Neural cell (in vitro differentiated cells): Measurements from ENCODE around the gene EYS. TPM values are rescaled to one million over a fixed set of nuclear protein-coding genes. Genes with fewer than 3 reads are reported as not detected.

Experiments used
- H2AFZ ChIP-seq: fragments of 200-600, 300-800 bp; sonication (generic), shearing (Covaris generic); 2 replicates; pipeline ENCODE4 v1.6.0; 2014; ENCODE audit warnings: low read depth, mild to moderate bottlenecking, antibody characterized with exemption, low read length, moderate library complexity
- H3F3A ChIP-seq: fragments of 200-600 bp; shearing (Covaris generic); 2 replicates; pipeline ENCODE4 v1.6.1; 2016; ENCODE audit warnings: mild to moderate bottlenecking, moderate library complexity, mixed read lengths, antibody characterized with exemption, low read length; ENCODE audit not compliant: insufficient read depth, poor library complexity, severe bottlenecking
- H3K27ac ChIP-seq: fragments of 200-600, 300-800 bp; sonication (generic), shearing (Covaris generic); 2 replicates; pipeline ENCODE4 v1.5.1; 2014; ENCODE audit warnings: mild to moderate bottlenecking, low read length, moderate library complexity
- H3K27me3 ChIP-seq: fragments of 300-800, 200-600 bp; sonication (generic), shearing (Covaris generic); 2 replicates; pipeline ENCODE4 v1.6.0; 2014; ENCODE audit warnings: mild to moderate bottlenecking, low read depth, low read length, moderate library complexity; ENCODE audit not compliant: insufficient read depth
- H3K36me3 ChIP-seq: fragments of 300-800, 200-600 bp; sonication (generic), shearing (Covaris generic); 2 replicates; pipeline ENCODE4 v1.5.1; 2014; ENCODE audit warnings: mild to moderate bottlenecking, antibody characterized with exemption, low read length, moderate library complexity; ENCODE audit not compliant: insufficient read depth
- H3K4me2 ChIP-seq: fragments of 300-800, 200-600 bp; sonication (generic), shearing (Covaris generic); 2 replicates; pipeline ENCODE4 v1.6.0; 2014; ENCODE audit warnings: mild to moderate bottlenecking, low read length
- H3K4me3 ChIP-seq: fragments of 300-800, 200-600 bp; sonication (generic), shearing (Covaris generic); 2 replicates; pipeline ENCODE4 v1.5.1; 2014; ENCODE audit warnings: mild to moderate bottlenecking, low read length, moderate library complexity
- H3K79me2 ChIP-seq: fragments of 200-600 bp; shearing (Covaris generic); replicated peaks from 2 replicates; pipeline ENCODE4 v1.6.0; 2014; ENCODE audit warnings: mild to moderate bottlenecking, low read length, moderate library complexity; ENCODE audit not compliant: insufficient read depth
- H3K9ac ChIP-seq: fragments of 300-800, 200-600 bp; sonication (generic), shearing (Covaris generic); 2 replicates; pipeline ENCODE4 v1.6.1; 2016; ENCODE audit warnings: mild to moderate bottlenecking, low read length, mixed read lengths
- H3K9me2 ChIP-seq: fragments of 200-600 bp; shearing (Covaris generic); 2 replicates; pipeline ENCODE4 v1.6.1; 2016; ENCODE audit warnings: mild to moderate bottlenecking, low read length, mixed read lengths; ENCODE audit not compliant: insufficient read depth
- H3K9me3 ChIP-seq: fragments of 200-600, 300-800 bp; sonication (generic), shearing (Covaris generic); 2 replicates; pipeline ENCODE4 v1.6.1; 2016; ENCODE audit warnings: mild to moderate bottlenecking, mixed run types, low read length, moderate library complexity, mixed read lengths
- H4K20me1 ChIP-seq: fragments of 200-600 bp; shearing (Covaris generic); 2 replicates; pipeline ENCODE4 v1.6.1; 2016; ENCODE audit warnings: mild to moderate bottlenecking, mixed run types; ENCODE audit not compliant: insufficient read depth
- CTCF ChIP-seq: fragments of 450-650 bp; IDR thresholded peaks from 2 replicates; pipeline ENCODE4 v1.5.1; 2014; ENCODE audit warnings: antibody characterized with exemption, mild to moderate bottlenecking, moderate library complexity; ENCODE audit not compliant: poor library complexity, severe bottlenecking
- EP300 ChIP-seq: fragments of 450-650 bp; conservative IDR thresholded peaks from 2 replicates; pipeline ENCODE4 v1.6.1; 2014; ENCODE audit warnings: antibody characterized with exemption, mild to moderate bottlenecking, moderate library complexity; ENCODE audit not compliant: poor library complexity, severe bottlenecking
- EZH2 ChIP-seq: fragments of 200-600, 300-800 bp; shearing (Covaris generic), sonication (generic); IDR thresholded peaks from 2 replicates; pipeline ENCODE4 v1.6.1; 2014; ENCODE audit warnings: antibody characterized with exemption, low read length, borderline replicate concordance, mild to moderate bottlenecking; ENCODE audit not compliant: insufficient read depth, poor library complexity, severe bottlenecking
- MXI1 ChIP-seq: fragments of 450-650 bp; conservative IDR thresholded peaks from 2 replicates; pipeline ENCODE4 v1.6.1; 2014; ENCODE audit warnings: antibody characterized with exemption, mild to moderate bottlenecking; ENCODE audit not compliant: poor library complexity, severe bottlenecking
- POLR2AphosphoS5 ChIP-seq: IDR thresholded peaks from 2 replicates; pipeline ENCODE4 v1.6.1; 2012
- RAD21 ChIP-seq: fragments of 450-650 bp; conservative IDR thresholded peaks from 2 replicates; pipeline ENCODE4 v1.6.1; 2014; ENCODE audit warnings: antibody characterized with exemption, mild to moderate bottlenecking, moderate library complexity
- SMC3 ChIP-seq: fragments of 450-650 bp; conservative IDR thresholded peaks from 2 replicates; pipeline ENCODE4 v1.6.1; 2014; ENCODE audit warnings: antibody characterized with exemption, mild to moderate bottlenecking, moderate library complexity; ENCODE audit not compliant: poor library complexity
- TAF1 ChIP-seq: IDR thresholded peaks from 2 replicates; pipeline ENCODE4 v1.6.1; 2012; ENCODE audit warnings: low read depth
- polyA plus RNA-seq: library from polyadenylated mRNA; depleted of rRNA; stranded (reverse); fragments of >200 nt; gene quantifications from 2 replicates; pipeline ENCODE4 v1.2.3, GENCODE V29; 2014
- TF ChIP-seq, protein P1 (sequence below): IDR thresholded peaks from 2 replicates; pipeline ENCODE4 v1.6.1; 2012; ENCODE audit warnings: borderline replicate concordance

The EYS gene
- polyA plus RNA-seq, 1 donor from 2014 or later, result 0.38 TPM

DNA sequence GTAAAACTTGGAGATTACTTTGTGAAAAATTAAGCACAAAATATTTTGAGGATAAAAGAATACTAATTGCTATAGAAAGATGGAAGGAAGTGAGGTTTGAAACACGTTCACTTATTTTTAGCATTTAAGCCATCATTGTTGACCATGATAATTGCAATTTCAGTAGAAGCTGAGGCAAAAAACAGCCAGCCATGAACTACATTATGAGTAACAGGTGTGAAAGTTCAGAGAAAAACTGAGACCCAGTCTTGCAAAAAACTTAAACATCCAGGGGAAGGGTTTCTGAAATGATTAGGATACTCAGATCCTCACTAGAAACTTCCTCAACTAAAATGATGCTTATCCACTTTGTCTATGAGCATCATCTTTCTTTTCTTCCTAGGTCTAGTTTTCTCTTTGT, 1452.0 kb downstream of the EYS start:
- TF ChIP-seq, protein P1, sequence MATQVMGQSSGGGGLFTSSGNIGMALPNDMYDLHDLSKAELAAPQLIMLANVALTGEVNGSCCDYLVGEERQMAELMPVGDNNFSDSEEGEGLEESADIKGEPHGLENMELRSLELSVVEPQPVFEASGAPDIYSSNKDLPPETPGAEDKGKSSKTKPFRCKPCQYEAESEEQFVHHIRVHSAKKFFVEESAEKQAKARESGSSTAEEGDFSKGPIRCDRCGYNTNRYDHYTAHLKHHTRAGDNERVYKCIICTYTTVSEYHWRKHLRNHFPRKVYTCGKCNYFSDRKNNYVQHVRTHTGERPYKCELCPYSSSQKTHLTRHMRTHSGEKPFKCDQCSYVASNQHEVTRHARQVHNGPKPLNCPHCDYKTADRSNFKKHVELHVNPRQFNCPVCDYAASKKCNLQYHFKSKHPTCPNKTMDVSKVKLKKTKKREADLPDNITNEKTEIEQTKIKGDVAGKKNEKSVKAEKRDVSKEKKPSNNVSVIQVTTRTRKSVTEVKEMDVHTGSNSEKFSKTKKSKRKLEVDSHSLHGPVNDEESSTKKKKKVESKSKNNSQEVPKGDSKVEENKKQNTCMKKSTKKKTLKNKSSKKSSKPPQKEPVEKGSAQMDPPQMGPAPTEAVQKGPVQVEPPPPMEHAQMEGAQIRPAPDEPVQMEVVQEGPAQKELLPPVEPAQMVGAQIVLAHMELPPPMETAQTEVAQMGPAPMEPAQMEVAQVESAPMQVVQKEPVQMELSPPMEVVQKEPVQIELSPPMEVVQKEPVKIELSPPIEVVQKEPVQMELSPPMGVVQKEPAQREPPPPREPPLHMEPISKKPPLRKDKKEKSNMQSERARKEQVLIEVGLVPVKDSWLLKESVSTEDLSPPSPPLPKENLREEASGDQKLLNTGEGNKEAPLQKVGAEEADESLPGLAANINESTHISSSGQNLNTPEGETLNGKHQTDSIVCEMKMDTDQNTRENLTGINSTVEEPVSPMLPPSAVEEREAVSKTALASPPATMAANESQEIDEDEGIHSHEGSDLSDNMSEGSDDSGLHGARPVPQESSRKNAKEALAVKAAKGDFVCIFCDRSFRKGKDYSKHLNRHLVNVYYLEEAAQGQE, result no peak
- TF ChIP-seq MXI1, result no peak
- H3K9me3 ChIP-seq, result no peaks in the 10 kb centered on the region

GRCh38 chr6:64254558-64254957, 1452.5 kb downstream of the EYS start:
- H3K27me3 ChIP-seq, result no peaks in the 10 kb centered on the region
- no peaks in the 10 kb centered on the region for H3K9me3 ChIP-seq
- no peak overlapping the region for H2AFZ ChIP-seq
- H3K27ac ChIP-seq, result no peak overlapping the region
- H3F3A ChIP-seq, result no peaks in the 10 kb centered on the region
- TF ChIP-seq EZH2, result no peak
- no peak for TF ChIP-seq CTCF
- TF ChIP-seq MXI1, result no peak
- no peak for TF ChIP-seq SMC3
- TF ChIP-seq, protein P1, result no peak
- TF ChIP-seq EP300, result no peak
- TF ChIP-seq TAF1, result no peak
- TF ChIP-seq RAD21, result no peak
- no peak for TF ChIP-seq POLR2AphosphoS5
- H4K20me1 ChIP-seq, result no peaks in the 10 kb centered on the region
- H3K4me3 ChIP-seq, result no peak overlapping the region
- no peak overlapping the region for H3K9ac ChIP-seq
- H3K36me3 ChIP-seq, result no peaks in the 10 kb centered on the region
- H3K79me2 ChIP-seq, result no peaks in the 10 kb centered on the region
- H3K9me2 ChIP-seq, result no peaks in the 10 kb centered on the region
- no peak overlapping the region for H3K4me2 ChIP-seq

More for the DNA sequence above, 1452.0 kb downstream of the EYS start:
- no peaks in the 10 kb centered on the region for H3K36me3 ChIP-seq
- H3K4me3 ChIP-seq, result no peak overlapping the region
- H3F3A ChIP-seq, result no peaks in the 10 kb centered on the region
- no peaks in the 10 kb centered on the region for H3K27me3 ChIP-seq
- H4K20me1 ChIP-seq, result no peaks in the 10 kb centered on the region
- H3K4me2 ChIP-seq, result no peak overlapping the region
- no peak overlapping the region for H2AFZ ChIP-seq
- H3K79me2 ChIP-seq, result no peaks in the 10 kb centered on the region
- H3K27ac ChIP-seq, result no peak overlapping the region
- H3K9ac ChIP-seq, result no peak overlapping the region
- no peaks in the 10 kb centered on the region for H3K9me2 ChIP-seq
